Right cardiac atrium (tissue), 5 donors: ENCODE data around the gene CCDC200. TPM values are rescaled to one million over a fixed set of nuclear protein-coding genes. Genes with fewer than 3 reads are reported as not detected.
A peak's percentile ranks its signal among the peaks of the same experiment; 100 is the strongest.
"Not testable (repeated sequence)": the region's sequence is repeated elsewhere in the genome, so short reads cannot be mapped to it uniquely, and the experiment has no call there.

Source experiments
- ATAC-seq, 2 donors: fragments of 200-7000 bp; cut with Tn5 transposase; one replicate each; pipeline versions ENCODE4 v1.8.0 to v1.9.1; 2020; ENCODE audit warnings: moderate library complexity in 2 of 2, mild to moderate bottlenecking in 1 of 2
- DNase-seq, 3 donors: peaks; one replicate each; pipeline ENCODE4 v3.0.0-alpha.2; 2020
- H3K27ac ChIP-seq: one replicate; pipeline ENCODE4 v1.5.1; 2013; ENCODE audit warnings: mild to moderate bottlenecking, low read length, control low read depth, moderate library complexity
- H3K27me3 ChIP-seq: one replicate; pipeline ENCODE4 v1.6.1; 2013; ENCODE audit not compliant: control insufficient read depth, insufficient read depth
- H3K4me1 ChIP-seq: one replicate; pipeline ENCODE4 v1.6.1; 2013; ENCODE audit warnings: low read length; ENCODE audit not compliant: control insufficient read depth, insufficient read depth
- H3K4me3 ChIP-seq: one replicate; pipeline ENCODE4 v1.5.1; 2013; ENCODE audit warnings: low read length, control low read depth
- H3K9me3 ChIP-seq: one replicate; pipeline ENCODE4 v1.6.1; 2013; ENCODE audit warnings: low read length; ENCODE audit not compliant: control insufficient read depth
- WGBS: extraction: QIAGEN DNeasy Blood & Tissue Kit; methylation state at CpG from one replicate; pipeline ENCODE4 v1.1.7; 2013; 5-methylcytosine and 5-hydroxymethylcytosine counted together
- intact Hi-C, 4 donors: fragments of 100-400 bp; cut with DNase I; formaldehyde crosslinking; loops; one replicate each; pipeline versions ENCODE4 v1.11.0 to v1.14.0; 2022 to 2023
- long read RNA-seq, 4 donors: library from polyadenylated mRNA; unstranded; transcript quantifications; one replicate each; pipeline ENCODE4 v2.0.0, GENCODE V29; 2020 to 2021
- polyA plus RNA-seq: library from polyadenylated mRNA; stranded (reverse); fragments of 200-250 nt; gene quantifications from one replicate; pipeline ENCODE4 v1.2.3, GENCODE V29; 2013
- total RNA-seq, 4 donors: library from RNA; stranded (reverse); fragmentation: NEBNext Ultra II Directional; extraction: Animal tissue kit (Norgen Biotek cat#: 25700); gene quantifications; one replicate each; pipeline ENCODE4 v1.2.1, GENCODE V29; 2021
- donor health status: healthy with polysubstance abuse.
- donor health status: DM: no; HTN: yes; CAD: no.
- donor health status: DM: no; HTN: no; CAD: no.
- donor health status: DM: no; HTN: yes; CAD: no; lungs with severe emphysema.
- donor health status: DM: yes; HTN: yes; CAD: no.

The CCDC200 gene
- not detected for total RNA-seq
- 0.16 TPM for polyA plus RNA-seq
- long read RNA-seq, donor 1, partial matches to known transcripts = 0 of 7 reads
- long read RNA-seq, donor 1, other reads (novel, unspliced or antisense) = 7 of 7 reads
- long read RNA-seq, donor 2, partial matches to known transcripts = 0 of 2 reads
- long read RNA-seq, donor 2, other reads (novel, unspliced or antisense) = 2 of 2 reads
- long read RNA-seq, donor 3, partial matches to known transcripts = 0 of 10 reads
- long read RNA-seq, donor 3, other reads (novel, unspliced or antisense) = 10 of 10 reads
- long read RNA-seq, donor 4 = 0 reads

DNA sequence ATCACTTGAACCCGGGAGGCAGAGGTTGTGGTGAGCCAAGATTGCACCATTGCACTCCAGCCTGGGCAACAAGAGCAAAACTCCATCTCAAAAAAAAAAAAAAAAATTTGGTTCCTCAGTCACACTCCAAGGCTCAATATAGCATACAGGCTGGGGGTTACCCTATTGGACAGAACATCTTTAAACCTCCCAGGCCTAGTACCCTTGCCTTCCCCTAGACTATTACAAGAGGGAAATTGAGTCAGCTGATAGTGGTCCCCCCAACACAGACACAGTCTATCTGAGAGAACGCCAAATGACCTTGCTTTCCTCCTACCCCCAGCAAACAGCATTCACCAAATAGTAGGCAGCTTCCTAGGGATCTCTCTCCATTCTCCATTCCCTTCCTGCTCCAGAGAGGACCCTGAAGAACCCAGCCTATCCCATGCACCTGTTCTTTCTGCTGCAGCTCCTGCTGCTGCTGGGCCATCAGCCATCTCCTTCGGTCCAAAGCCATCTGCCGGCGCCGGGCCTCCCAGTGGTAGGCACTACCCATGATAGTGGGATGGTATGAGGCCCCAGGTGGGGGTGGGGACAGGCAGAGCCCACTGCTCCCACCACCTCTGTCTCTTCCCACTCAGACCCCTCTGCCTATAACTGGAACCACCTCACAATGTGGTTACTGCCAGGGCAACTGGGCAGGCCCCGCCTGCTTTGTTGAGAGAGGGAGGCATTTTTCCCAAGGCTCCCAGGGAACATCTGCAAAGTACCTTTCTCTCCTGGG is at the start of gene CCDC200:
TSS of gene CCDC200 (minus strand) at position 604 of the 763 bp plus-strand sequence. CDS start at position 535, 69 bp downstream.
- ATAC-seq = peak; percentile 47 to 50
- WGBS = no CpG with 5 or more reads among the region's 7 CpGs
- intact Hi-C loops = not testable (repeated sequence)

GRCh38 chr17:43272914-43273313 is 44.5 kb upstream of the CCDC200 start:
- H3K4me1 ChIP-seq, H3K27me3 ChIP-seq, H3K9me3 ChIP-seq, ATAC-seq, H3K4me3 ChIP-seq, H3K27ac ChIP-seq, intact Hi-C loops, DNase-seq: not testable (repeated sequence)
- no CpG with 5 or more reads among the region's 30 CpGs for whole genome bisulfite sequencing

More for the DNA sequence above, at the start of gene CCDC200:
- H3K27ac ChIP-seq, H3K4me3 ChIP-seq, H3K9me3 ChIP-seq, H3K27me3 ChIP-seq, DNase-seq, H3K4me1 ChIP-seq: not testable (repeated sequence)

- H3K4me3 ChIP-seq, H3K9me3 ChIP-seq, intact Hi-C loops, H3K27ac ChIP-seq, H3K4me1 ChIP-seq, H3K27me3 ChIP-seq, DNase-seq, ATAC-seq: not testable (repeated sequence)
- WGBS = no CpG with 5 or more reads among the region's 12 CpGs
Observed at GRCh38 chr17:43272483-43272882, 44.1 kb upstream of the CCDC200 start.

DNA sequence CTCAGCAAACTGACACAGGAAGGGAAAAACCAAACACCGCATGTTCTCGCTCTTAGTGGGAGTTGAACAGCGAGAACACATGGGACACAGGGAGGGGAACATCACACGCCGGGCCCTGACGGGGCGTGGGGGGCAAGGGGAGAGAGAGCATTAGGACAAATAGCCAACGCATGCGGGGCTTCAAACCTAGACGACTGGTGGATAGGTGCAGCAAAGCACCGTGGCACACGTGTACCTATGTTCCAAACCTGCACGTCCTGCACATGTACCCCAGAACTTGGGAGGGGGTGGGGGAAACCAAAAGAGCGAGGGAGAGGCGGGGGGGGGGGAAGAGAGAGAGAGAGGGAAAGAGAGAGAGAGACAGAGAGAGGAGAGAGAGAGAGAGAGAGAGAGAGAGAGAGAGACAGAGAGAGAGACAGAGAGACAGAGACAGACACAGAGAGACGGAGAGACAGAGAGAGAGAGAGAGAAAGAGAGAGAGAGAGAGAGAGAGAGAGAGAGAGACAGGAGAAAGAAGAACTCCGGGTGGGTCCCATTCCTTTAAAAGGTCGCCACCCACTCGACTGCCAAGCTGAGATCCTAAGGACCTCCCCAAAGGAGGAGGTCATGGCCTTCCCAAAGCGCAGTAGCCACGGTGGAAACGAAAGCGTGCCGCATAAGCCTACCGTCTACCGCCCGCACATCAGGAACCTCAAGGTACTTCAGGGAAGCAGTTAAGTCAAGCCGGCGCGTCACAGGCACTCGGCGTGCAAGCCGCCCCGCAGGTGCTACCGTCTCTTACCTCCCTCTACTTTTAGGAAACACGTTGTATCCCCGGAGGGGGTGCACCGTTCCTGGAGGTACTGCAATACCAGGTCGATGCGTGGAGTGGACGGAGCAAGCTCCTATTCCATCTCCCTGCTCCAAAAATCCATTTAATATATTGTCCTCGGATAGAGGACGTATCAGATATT is 42.4 kb upstream of the CCDC200 start:
- no CpG with 5 or more reads among the region's 43 CpGs for WGBS
- ATAC-seq, H3K4me3 ChIP-seq, intact Hi-C loops, DNase-seq, H3K4me1 ChIP-seq, H3K27ac ChIP-seq, H3K27me3 ChIP-seq, H3K9me3 ChIP-seq: not testable (repeated sequence)

- DNase-seq, H3K4me3 ChIP-seq, intact Hi-C loops: not testable (repeated sequence)
Observed at GRCh38 chr17:43246456-43246855, 18.0 kb upstream of the CCDC200 start.

DNA sequence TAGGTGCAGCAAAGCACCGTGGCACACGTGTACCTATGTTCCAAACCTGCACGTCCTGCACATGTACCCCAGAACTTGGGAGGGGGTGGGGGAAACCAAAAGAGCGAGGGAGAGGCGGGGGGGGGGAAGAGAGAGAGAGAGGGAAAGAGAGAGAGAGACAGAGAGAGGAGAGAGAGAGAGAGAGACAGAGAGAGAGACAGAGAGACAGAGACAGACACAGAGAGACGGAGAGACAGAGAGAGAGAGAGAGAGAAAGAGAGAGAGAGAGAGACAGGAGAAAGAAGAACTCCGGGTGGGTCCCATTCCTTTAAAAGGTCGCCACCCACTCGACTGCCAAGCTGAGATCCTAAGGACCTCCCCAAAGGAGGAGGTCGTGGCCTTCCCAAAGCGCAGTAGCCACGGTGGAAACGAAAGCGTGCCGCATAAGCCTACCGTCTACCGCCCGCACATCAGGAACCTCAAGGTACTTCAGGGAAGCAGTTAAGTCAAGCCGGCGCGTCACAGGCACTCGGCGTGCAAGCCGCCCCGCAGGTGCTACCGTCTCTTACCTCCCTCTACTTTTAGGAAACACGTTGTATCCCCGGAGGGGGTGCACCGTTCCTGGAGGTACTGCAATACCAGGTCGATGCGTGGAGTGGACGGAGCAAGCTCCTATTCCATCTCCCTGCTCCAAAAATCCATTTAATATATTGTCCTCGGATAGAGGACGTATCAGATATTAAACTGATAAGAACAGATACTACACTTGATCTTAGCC is 12.4 kb upstream of the CCDC200 start:
- intact Hi-C loops, DNase-seq, H3K27me3 ChIP-seq, ATAC-seq, H3K4me3 ChIP-seq, H3K9me3 ChIP-seq, H3K4me1 ChIP-seq, H3K27ac ChIP-seq: not testable (repeated sequence)
- WGBS = no CpG with 5 or more reads among the region's 34 CpGs

More at GRCh38 chr17:43246456-43246855, 18.0 kb upstream of the CCDC200 start:
- 7% methylated on average over 11 of the region's 23 CpGs for WGBS
- not testable (repeated sequence) for ATAC-seq, H3K27me3 ChIP-seq, H3K9me3 ChIP-seq, H3K27ac ChIP-seq, H3K4me1 ChIP-seq

DNA sequence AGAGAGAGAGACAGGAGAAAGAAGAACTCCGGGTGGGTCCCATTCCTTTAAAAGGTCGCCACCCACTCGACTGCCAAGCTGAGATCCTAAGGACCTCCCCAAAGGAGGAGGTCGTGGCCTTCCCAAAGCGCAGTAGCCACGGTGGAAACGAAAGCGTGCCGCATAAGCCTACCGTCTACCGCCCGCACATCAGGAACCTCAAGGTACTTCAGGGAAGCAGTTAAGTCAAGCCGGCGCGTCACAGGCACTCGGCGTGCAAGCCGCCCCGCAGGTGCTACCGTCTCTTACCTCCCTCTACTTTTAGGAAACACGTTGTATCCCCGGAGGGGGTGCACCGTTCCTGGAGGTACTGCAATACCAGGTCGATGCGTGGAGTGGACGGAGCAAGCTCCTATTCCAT is 11.2 kb upstream of the CCDC200 start:
- WGBS = 0% methylated on average over 3 of the region's 26 CpGs
- H3K9me3 ChIP-seq, H3K4me3 ChIP-seq, H3K4me1 ChIP-seq, DNase-seq, intact Hi-C loops, ATAC-seq, H3K27ac ChIP-seq, H3K27me3 ChIP-seq: not testable (repeated sequence)

DNA sequence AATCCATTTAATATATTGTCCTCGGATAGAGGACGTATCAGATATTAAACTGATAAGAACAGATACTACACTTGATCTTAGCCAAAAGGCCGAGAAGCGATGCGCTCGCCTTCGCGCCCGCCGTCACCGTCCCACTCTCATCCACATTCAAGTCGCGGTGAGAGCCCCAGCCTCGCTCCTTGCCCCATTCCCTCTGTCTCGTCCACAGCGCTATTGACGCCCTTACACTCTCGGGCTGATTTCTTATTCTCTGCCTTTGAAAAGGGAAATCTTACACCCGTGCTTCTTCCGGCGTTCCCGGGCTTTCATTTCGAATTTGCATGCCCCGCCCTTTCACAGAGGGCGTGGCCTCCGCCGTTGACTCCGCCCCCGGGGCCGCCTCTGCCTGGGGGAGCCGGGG is 5.5 kb upstream of the CCDC200 start, which contains the start of gene RNU2-1:
TSS of gene RNU2-1 (minus strand) at position 101 of the 400 bp plus-strand sequence.
- H3K9me3 ChIP-seq, H3K4me3 ChIP-seq, H3K27ac ChIP-seq, DNase-seq, ATAC-seq, H3K4me1 ChIP-seq, intact Hi-C loops, H3K27me3 ChIP-seq: not testable (repeated sequence)
- no CpG with 5 or more reads among the region's 31 CpGs for WGBS

- H3K4me3 ChIP-seq, H3K4me1 ChIP-seq, H3K27ac ChIP-seq, H3K9me3 ChIP-seq, DNase-seq, ATAC-seq, intact Hi-C loops, H3K27me3 ChIP-seq: not testable (repeated sequence)
- 0% methylated on average over 1 of the region's 15 CpGs for WGBS
Observed at GRCh38 chr17:43233263-43233662, 4.8 kb upstream of the CCDC200 start.

- 69% methylated on average over 16 of the region's 24 CpGs for WGBS
- H3K27me3 ChIP-seq, H3K4me1 ChIP-seq, H3K4me3 ChIP-seq, intact Hi-C loops, H3K9me3 ChIP-seq, ATAC-seq: not testable (repeated sequence)
- DNase-seq = peak; percentile 59 to 71 (median 69)
- H3K27ac ChIP-seq = peak overlapping the region; percentile 18
Observed at GRCh38 chr17:43232021-43232699, 3.7 kb upstream of the CCDC200 start.
